ENCODE measurements around the gene ZNF500. TPM values are rescaled to one million over a fixed set of nuclear protein-coding genes. Genes with fewer than 3 reads are reported as not detected.
"Not testable (repeated sequence)": the region's sequence is repeated elsewhere in the genome, so short reads cannot be mapped to it uniquely, and the experiment has no call there.

ZNF500 gene
- total RNA-seq, 1 donor from 2014 or later: 5.8 TPM

- TF ChIP-seq, protein P1, sequence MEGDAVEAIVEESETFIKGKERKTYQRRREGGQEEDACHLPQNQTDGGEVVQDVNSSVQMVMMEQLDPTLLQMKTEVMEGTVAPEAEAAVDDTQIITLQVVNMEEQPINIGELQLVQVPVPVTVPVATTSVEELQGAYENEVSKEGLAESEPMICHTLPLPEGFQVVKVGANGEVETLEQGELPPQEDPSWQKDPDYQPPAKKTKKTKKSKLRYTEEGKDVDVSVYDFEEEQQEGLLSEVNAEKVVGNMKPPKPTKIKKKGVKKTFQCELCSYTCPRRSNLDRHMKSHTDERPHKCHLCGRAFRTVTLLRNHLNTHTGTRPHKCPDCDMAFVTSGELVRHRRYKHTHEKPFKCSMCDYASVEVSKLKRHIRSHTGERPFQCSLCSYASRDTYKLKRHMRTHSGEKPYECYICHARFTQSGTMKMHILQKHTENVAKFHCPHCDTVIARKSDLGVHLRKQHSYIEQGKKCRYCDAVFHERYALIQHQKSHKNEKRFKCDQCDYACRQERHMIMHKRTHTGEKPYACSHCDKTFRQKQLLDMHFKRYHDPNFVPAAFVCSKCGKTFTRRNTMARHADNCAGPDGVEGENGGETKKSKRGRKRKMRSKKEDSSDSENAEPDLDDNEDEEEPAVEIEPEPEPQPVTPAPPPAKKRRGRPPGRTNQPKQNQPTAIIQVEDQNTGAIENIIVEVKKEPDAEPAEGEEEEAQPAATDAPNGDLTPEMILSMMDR (IDR thresholded peaks at IDR 0.05; ENCODE audit: insufficient read depth, low read length, poor library complexity, severe bottlenecking): no peak
- no peak for DNase-seq (ENCODE audit: low read depth)
- Histone ChIP-seq H3K36me3 (ENCODE audit: control insufficient read depth, insufficient read depth, low read length) (peaks cover 1% of the 10 kb centered on the region), H3K27me3 (ENCODE audit: control insufficient read depth, insufficient read depth, low read length) (peaks cover 3% of the 10 kb centered on the region), H3K4me3 (ENCODE audit: low read depth, low read length) (no peak overlapping the region)
These were observed 19.9 kb downstream of the ZNF500 start for GRCh38 chr16:4746991-4747574.

GRCh38 chr16:4746215-4746614 is 20.7 kb downstream of the ZNF500 start:
- Histone ChIP-seq H3K27me3 (ENCODE audit: control insufficient read depth, insufficient read depth, low read length) (peaks cover 3% of the 10 kb centered on the region), H3K4me3 (ENCODE audit: low read depth, low read length) (no peak overlapping the region), H3K36me3 (ENCODE audit: control insufficient read depth, insufficient read depth, low read length) (peaks cover 1% of the 10 kb centered on the region)
- TF ChIP-seq, protein P1 (IDR thresholded peaks at IDR 0.05; ENCODE audit: insufficient read depth, low read length, poor library complexity, severe bottlenecking): no peak
- no peak for DNase-seq (ENCODE audit: low read depth)

DNA sequence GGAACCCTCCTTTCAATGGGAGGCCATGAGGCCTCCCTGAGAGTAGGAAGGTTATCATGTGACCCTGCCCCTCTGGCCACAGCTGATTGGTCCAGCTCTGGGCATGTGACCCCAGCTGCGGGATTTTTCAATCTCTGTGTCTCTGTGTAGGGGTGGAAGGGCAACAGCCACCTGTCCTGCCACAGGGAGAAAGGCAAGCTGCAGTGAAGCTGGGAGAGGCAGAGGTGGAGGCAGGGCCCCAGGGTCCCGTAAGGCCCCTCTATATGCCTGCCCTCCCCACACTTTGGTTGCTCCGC is 21.7 kb downstream of the ZNF500 start:
- H3K4me3 ChIP-seq (ENCODE audit: low read depth, low read length): no peak overlapping the region
- no peaks in the 10 kb centered on the region for H3K36me3 ChIP-seq (ENCODE audit: control insufficient read depth, insufficient read depth, low read length)
- no peak for DNase-seq (ENCODE audit: low read depth)
- peaks cover 3% of the 10 kb centered on the region for H3K27me3 ChIP-seq (ENCODE audit: control insufficient read depth, insufficient read depth, low read length)
- TF ChIP-seq, protein P1 (IDR thresholded peaks at IDR 0.05; ENCODE audit: insufficient read depth, low read length, poor library complexity, severe bottlenecking): no peak

GRCh38 chr16:4744555-4745273 is 22.2 kb downstream of the ZNF500 start:
- Histone ChIP-seq H3K27me3 (ENCODE audit: control insufficient read depth, insufficient read depth, low read length) (peaks cover 3% of the 10 kb centered on the region), H3K36me3 (ENCODE audit: control insufficient read depth, insufficient read depth, low read length) (no peaks in the 10 kb centered on the region), H3K4me3 (ENCODE audit: low read depth, low read length) (no peak overlapping the region)
- TF ChIP-seq, protein P1 (IDR thresholded peaks at IDR 0.05; ENCODE audit: insufficient read depth, low read length, poor library complexity, severe bottlenecking): no peak
- DNase-seq (ENCODE audit: low read depth): no peak

GRCh38 chr16:4743226-4743878 is 23.6 kb downstream of the ZNF500 start:
- no peak for DNase-seq (ENCODE audit: low read depth)
- H3K4me3 ChIP-seq (ENCODE audit: low read depth, low read length): no peak overlapping the region

GRCh38 chr16:4738370-4738769 is 28.6 kb downstream of the ZNF500 start:
- not testable (repeated sequence) for H3K36me3 ChIP-seq (ENCODE audit: control insufficient read depth, insufficient read depth, low read length); H3K4me3 ChIP-seq (ENCODE audit: low read depth, low read length); H3K27me3 ChIP-seq (ENCODE audit: control insufficient read depth, insufficient read depth, low read length); DNase-seq (ENCODE audit: low read depth)

More at GRCh38 chr16:4743226-4743878, 23.6 kb downstream of the ZNF500 start:
- peaks cover 3% of the 10 kb centered on the region for H3K27me3 ChIP-seq (ENCODE audit: control insufficient read depth, insufficient read depth, low read length)
- H3K36me3 ChIP-seq (ENCODE audit: control insufficient read depth, insufficient read depth, low read length): no peaks in the 10 kb centered on the region
- TF ChIP-seq, protein P1 (IDR thresholded peaks at IDR 0.05; ENCODE audit: insufficient read depth, low read length, poor library complexity, severe bottlenecking): no peak

Data from kidney epithelial cell (primary cell).